Left hindlimb (tissue), 1 donor: ENCODE data around the gene KIF18B.

ENCODE experiments used
- DNase-seq: peaks from one replicate; pipeline ENCODE4 v3.0.0-alpha.2; 2018

The KIF18B gene

DNA sequence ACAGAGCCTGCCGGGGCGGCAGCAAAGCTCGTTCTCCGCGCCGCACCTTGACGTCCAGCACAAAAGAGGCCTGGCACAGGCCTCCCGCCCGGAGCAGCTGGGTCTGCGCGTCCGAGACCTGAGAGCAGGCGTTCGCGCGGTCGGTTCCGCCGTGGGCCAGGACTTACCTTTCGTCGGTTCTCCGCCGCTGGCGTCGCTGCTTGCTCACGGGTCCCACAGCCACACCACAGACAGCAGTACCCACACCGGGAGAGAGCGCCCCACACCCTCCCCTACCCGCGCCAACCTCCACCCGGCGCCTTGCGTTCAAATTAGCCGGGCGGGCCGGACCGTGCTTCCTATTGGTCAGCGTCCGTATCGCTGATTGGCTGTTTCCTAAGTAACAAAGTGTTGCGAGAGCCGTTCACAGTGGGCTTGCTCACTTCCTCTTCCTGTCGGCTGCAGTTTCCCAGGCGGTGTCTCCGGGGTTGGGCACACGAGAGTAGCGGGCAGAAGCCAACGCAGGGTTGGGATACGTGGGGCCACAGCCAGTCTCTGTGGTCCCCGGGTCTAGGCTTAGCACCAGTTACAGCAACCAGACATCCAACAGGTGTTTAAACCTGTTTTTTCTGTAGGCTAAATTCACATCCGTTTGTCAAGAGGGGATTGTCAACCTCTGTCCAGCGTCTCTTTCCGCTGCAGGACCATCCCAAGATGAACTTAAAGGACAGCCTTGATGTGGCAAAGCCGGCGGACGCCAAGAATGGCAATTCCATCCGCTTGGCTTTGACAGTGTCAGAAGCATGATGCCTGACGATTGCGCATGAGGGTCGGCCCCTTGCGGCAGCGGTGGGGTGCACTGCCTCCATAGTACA lies at the start of gene KIF18B:
Gene KIF18B, minus strand, starts transcription at position 313 of the 854 bp plus-strand sequence. CDS start 11,429 bp downstream, outside the sequence.
- peak; percentile 91 for DNase-seq

GRCh38 chr17:44996304-44996703 lies 48.7 kb upstream of the KIF18B start:
- no peak for DNase-seq

DNA sequence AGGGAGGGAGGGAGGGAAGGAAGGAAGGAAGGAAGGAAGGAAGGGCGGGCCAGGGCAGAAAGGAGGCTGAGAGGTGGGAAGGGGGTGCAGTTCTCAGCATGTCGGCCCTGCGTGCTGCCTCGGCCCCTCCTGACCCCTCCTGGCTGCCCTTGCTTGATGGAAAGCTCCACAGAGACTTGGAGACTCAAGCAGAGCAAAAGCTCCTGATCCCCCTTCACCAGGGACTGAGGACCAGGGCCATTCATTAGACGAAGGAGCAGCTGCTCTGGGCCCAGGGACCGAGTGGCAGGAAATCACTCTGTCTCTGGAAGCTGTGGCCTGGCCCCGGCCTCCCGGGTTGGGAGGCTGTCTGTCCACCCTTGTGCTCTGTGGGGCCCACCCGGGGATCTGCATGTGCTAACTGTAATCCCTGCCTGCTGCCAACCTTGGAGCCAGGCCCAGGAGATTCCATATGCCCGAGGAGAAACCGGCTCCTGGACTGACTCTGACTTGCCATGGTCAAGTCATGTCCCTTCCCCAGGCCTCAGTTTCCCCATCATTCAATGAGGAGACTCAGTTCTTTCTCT lies 47.9 kb upstream of the KIF18B start:
- no peak for DNase-seq

- DNase-seq, result no peak
Observed at GRCh38 chr17:44992242-44992939, 44.8 kb upstream of the KIF18B start.

- DNase-seq, result no peak
Observed at GRCh38 chr17:44990994-44991393, 43.4 kb upstream of the KIF18B start.

DNA sequence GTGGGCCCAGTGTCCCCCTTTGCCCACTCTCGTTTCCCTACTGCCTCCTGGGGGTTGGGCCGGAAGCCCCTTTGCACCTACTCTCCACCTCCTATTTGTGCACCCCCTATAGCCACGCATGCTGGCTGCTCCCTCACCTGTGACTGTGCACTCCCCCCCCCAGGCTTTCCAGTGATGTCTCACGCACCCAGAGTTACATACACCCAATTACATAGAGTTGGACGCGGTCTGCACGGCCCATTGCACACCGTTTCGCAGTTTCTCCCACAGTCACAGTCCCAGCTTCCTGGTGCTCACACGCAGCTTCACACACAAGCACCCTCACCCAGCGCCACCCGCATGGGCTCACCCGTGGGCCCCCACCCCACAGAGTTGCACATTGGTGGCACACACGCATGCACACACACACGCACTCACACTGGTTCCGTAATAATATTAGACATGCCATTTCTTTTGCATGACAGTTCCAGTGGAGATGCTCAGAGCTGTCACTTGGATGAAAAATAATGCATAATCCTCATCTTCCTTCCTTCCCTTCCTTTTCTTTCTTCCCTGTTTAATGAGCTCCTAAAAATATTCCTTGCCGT lies 42.1 kb upstream of the KIF18B start:
- no peak for DNase-seq

- DNase-seq, result no peak
Observed at GRCh38 chr17:44988044-44988942, 40.7 kb upstream of the KIF18B start.

- DNase-seq, result no peak
Observed at GRCh38 chr17:44983563-44983962, 36.0 kb upstream of the KIF18B start.

GRCh38 chr17:44982113-44982702 lies 34.6 kb upstream of the KIF18B start:
- DNase-seq, result no peak

GRCh38 chr17:44981221-44981968 lies 33.8 kb upstream of the KIF18B start:
- DNase-seq, result no peak

DNA sequence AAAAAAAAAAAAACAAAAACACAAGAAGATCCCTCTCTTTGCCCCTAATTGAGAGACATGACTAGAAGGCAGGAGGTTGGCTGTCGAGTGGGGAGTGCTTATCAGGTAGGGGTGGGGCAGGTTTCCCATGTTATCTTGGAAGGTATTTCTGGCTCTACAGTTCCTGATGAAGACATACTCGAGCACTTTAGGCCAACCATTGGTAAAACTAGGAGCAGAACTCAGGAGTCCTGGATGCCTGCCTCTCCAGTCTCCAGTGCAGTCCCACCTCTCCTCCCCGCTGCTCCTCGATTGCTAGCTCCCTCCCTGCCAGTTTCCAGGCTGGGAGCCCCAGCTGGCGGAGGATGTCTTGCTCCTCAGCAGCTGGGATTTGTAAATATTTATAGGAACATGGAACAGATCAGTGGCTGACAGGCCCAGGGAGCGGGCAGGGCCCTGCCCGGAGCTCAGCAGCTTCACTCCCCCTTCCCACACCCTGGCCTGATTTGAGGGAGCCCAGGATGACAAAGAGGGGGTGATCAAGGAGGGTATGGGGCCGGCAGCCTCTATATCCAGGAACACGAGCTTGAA lies 31.9 kb upstream of the KIF18B start:
- peak; percentile 46 for DNase-seq

GRCh38 chr17:44978807-44979206 lies 31.2 kb upstream of the KIF18B start:
- DNase-seq, result no peak

GRCh38 chr17:44977814-44978550 lies 30.4 kb upstream of the KIF18B start:
- no peak for DNase-seq

- no peak for DNase-seq
Observed at GRCh38 chr17:44977065-44977464, 29.5 kb upstream of the KIF18B start.

DNA sequence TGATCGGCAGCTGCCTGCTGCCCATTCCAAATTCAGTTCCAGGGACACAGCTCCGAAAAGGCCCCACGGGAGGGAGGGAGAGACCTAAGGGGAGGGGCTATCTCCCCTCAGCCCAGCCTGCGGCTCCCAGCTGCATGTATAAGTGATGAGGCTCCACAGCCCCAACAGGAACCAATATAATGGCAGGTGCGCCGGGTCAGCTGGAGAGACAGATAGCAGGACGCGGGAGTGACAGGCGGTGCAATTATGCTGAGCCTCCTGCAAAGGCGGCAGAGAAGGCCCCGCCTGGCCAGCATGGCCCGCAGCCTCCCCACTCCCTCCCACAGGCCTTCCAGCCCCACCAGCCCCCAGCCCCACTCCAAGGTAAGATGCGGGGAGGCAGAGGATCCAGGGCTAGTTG lies 28.6 kb upstream of the KIF18B start:
- DNase-seq, result no peak

- DNase-seq, result no peak
Observed at GRCh38 chr17:44972953-44973352, 25.4 kb upstream of the KIF18B start.

DNA sequence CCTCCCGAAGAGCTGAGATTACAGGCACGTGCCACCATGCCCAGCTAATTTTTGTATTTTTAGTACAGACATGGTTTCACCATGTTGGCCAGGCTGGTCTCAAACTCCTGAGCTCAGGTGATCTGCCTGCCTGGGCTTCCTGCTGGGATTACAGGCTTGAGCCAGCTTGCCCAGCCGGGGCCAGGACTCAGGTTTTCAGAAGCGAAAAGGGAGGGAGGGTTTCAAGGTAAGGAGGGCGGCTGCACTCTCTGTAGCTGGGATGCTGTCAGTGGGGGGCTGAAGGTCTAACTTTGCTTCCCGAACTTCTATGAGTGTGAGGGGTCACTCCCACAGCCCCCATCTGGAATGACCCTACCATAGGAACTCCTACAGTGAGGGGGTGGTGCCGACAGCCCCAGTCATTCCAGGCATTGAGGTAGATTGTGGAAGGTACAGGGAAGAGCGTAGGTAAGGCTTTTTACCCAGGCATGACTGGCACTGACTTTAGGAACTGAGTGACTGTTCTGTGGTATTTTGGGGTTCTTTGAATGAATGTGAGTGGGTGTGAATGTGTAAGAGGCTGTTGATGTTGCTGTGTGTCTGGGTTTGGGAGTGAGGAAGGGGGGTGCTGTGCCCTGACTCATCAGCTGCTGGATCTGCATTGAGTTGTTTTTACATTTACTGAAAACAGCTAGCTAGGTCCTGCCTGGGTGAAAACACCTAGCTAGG lies 24.4 kb upstream of the KIF18B start:
- DNase-seq, result no peak

GRCh38 chr17:44970136-44970741 lies 22.7 kb upstream of the KIF18B start:
- peak; percentile 69 for DNase-seq
